MM.1S (cell line): Measurements from ENCODE around the gene LIME1.

Source experiments
- EZH2 ChIP-seq: fragments of 300-600 bp; sonication (generic); optimal IDR thresholded peaks from 2 replicates; pipeline ENCODE3; 2017; ENCODE audit warnings: low read depth, mild to moderate bottlenecking, antibody characterized with exemption, low read length, mixed read lengths
- EZH2phosphoT487 ChIP-seq: fragments of 300-600 bp; sonication (generic); IDR thresholded peaks from 2 replicates; pipeline ENCODE4 v1.6.1; 2018; ENCODE audit warnings: antibody characterized with exemption, low read length
- TF ChIP-seq, protein P1 (sequence below): fragments of 300-600 bp; sonication (generic); IDR thresholded peaks from 2 replicates; pipeline ENCODE4 v1.5.1; 2016; ENCODE audit warnings: antibody characterized with exemption, low read length, mixed read lengths

DNA sequence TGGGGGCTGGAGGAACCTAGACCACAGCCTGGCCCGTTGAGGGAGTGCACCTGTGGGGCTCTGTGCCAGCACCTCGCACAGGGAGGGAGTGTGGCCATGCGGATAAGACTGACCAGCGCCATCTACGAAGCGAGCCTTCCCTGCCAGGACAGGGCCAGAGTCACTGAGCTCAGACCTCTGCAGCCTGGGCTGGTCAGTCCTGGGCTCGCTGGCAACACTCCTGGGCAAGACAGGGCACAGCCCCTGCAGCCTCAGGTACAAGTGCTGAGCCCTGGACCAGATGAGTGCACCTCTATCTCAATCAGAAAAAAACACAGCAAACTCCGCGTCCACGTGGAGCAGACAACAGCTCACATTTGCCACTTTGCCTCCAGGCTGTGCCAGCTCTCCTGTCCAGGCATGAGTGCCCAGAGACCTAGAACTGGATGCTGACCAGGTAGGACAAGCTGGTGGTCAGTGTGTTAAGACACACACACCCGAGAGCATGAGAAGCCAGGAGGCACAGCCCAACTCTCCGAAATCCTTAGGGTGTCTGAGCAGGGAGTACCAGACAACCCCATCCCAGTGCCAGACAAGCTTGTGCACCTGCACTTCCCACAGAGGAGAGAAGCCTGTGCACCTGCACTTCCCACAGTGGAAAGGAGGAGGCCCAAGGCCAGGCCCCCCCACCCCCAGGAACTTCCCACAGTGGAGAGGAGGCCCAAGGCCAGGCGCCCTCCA lies 33.6 kb upstream of the LIME1 start:
- TF ChIP-seq, protein P1, sequence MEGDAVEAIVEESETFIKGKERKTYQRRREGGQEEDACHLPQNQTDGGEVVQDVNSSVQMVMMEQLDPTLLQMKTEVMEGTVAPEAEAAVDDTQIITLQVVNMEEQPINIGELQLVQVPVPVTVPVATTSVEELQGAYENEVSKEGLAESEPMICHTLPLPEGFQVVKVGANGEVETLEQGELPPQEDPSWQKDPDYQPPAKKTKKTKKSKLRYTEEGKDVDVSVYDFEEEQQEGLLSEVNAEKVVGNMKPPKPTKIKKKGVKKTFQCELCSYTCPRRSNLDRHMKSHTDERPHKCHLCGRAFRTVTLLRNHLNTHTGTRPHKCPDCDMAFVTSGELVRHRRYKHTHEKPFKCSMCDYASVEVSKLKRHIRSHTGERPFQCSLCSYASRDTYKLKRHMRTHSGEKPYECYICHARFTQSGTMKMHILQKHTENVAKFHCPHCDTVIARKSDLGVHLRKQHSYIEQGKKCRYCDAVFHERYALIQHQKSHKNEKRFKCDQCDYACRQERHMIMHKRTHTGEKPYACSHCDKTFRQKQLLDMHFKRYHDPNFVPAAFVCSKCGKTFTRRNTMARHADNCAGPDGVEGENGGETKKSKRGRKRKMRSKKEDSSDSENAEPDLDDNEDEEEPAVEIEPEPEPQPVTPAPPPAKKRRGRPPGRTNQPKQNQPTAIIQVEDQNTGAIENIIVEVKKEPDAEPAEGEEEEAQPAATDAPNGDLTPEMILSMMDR: no peak
- TF ChIP-seq EZH2 (no peak), EZH2phosphoT487 (no peak)
